Activated CD8-positive, alpha-beta T cell treated with anti-CD3 and anti-CD28 coated beads for 36 hours (primary cell): Measurements from ENCODE around the gene HDAC10. TPM values are rescaled to one million over a fixed set of nuclear protein-coding genes. Genes with fewer than 3 reads are reported as not detected.

ENCODE experiments used
- ATAC-seq: fragments of 200-7000 bp; cut with Tn5 transposase; one replicate; pipeline ENCODE4 v1.10.0; 2021; ENCODE audit warnings: mild to moderate bottlenecking, moderate library complexity
- CTCF ChIA-PET: fragments of 350-600 bp; sonication (Branson Sonifier 250); formaldehyde crosslinking; loops from one replicate; lab custom pipeline; 2021; ENCODE audit warnings: antibody characterized with exemption; lab: Charles Lee
- POLR2A ChIA-PET: fragments of 350-600 bp; sonication (Branson Sonifier 250); formaldehyde crosslinking; loops from one replicate; lab custom pipeline; 2021; ENCODE audit warnings: antibody characterized with exemption; lab: Charles Lee
- DNase-seq: peaks from one replicate; pipeline ENCODE4 v3.0.0-alpha.2; 2020
- H3K27ac Mint-ChIP-seq: one replicate; pipeline ENCODE4 v1.8.0; 2021; ENCODE audit warnings: mild to moderate bottlenecking, mixed read lengths
- H3K27me3 Mint-ChIP-seq: one replicate; pipeline ENCODE4 v1.8.0; 2021; ENCODE audit warnings: mixed read lengths
- H3K36me3 Mint-ChIP-seq: one replicate; pipeline ENCODE4 v1.8.0; 2021; ENCODE audit warnings: low read depth, mixed read lengths
- H3K4me1 Mint-ChIP-seq: one replicate; pipeline ENCODE4 v1.8.0; 2021; ENCODE audit warnings: low read depth, mixed read lengths
- H3K4me3 Mint-ChIP-seq: one replicate; pipeline ENCODE4 v1.8.0; 2021; ENCODE audit warnings: mild to moderate bottlenecking, moderate library complexity, mixed read lengths
- H3K9me3 Mint-ChIP-seq: one replicate; pipeline ENCODE4 v1.8.0; 2021; ENCODE audit warnings: mixed read lengths
- CTCF ChIP-seq: fragments of 200-600 bp; IDR thresholded peaks from one replicate; pipeline ENCODE4 v1.8.0; 2022; ENCODE audit warnings: antibody characterized with exemption, mild to moderate bottlenecking
- intact Hi-C: fragments of 100-400 bp; cut with micrococcal nuclease; formaldehyde crosslinking; loops from one replicate; pipeline ENCODE4 v1.10.0; 2022
- total RNA-seq, 2 experiments: library from RNA; stranded (reverse); gene quantifications; one replicate each; pipeline ENCODE4 v1.2.3, GENCODE V29; 2021

Gene HDAC10
- total RNA-seq, 2 experiments from 2014 or later: 43.0 to 44.3 TPM

GRCh38 chr22:50270666-50271394 lies 19.8 kb upstream of the HDAC10 start:
- no peak for TF ChIP-seq CTCF
- ChIA-PET CTCF (interaction anchor here (2.5 to 6.1 kb wide), 3 partner anchors 19 to 71 kb away, joined by 12 to 44 read pairs (median 16); partner anchors contain the start of genes DENND6B and HDAC10), POLR2A (interaction anchor here (0.7 to 2.8 kb wide), 2 partner anchors 19 to 59 kb away, joined by 4 to 13 read pairs; partner anchors contain the start of gene HDAC10)
- Mint-ChIP-seq H3K4me3 (peak overlapping the region; percentile 66), H3K9me3 (no peaks in the 10 kb centered on the region), H3K27ac (no peak overlapping the region), H3K36me3 (no peaks in the 10 kb centered on the region), H3K27me3 (peaks cover 10% of the 10 kb centered on the region), H3K4me1 (peaks cover 8% of the 10 kb centered on the region)
- intact Hi-C loops: loop anchor here (5.0 kb wide), 1 partner anchor 71 kb away; the partner anchor contains the start of gene PPP6R2
- peak; percentile 80 for DNase-seq
- peak; percentile 56 for ATAC-seq

GRCh38 chr22:50269970-50270665 lies 19.1 kb upstream of the HDAC10 start, which contains the start of gene MAPK11:
Gene MAPK11 (minus strand): TSS chr22:50270380. CDS start chr22:50270292, 88 bp downstream.
- no peak for TF ChIP-seq CTCF
- Mint-ChIP-seq H3K4me1 (peaks cover 8% of the 10 kb centered on the region), H3K36me3 (no peaks in the 10 kb centered on the region), H3K4me3 (peak within 1 kb of the TSS; percentile 66), H3K27me3 (peaks cover 10% of the 10 kb centered on the region), H3K9me3 (no peaks in the 10 kb centered on the region), H3K27ac (no peak within 1 kb of the TSS)
- peak; percentile 76 for DNase-seq
- POLR2A ChIA-PET: no interaction called here
- intact Hi-C loops: loop anchor here (5.0 kb wide), 1 partner anchor 72 kb away; the partner anchor contains the start of gene PPP6R2
- CTCF ChIA-PET: interaction anchor here (1.0 to 6.1 kb wide), 3 partner anchors 18 to 72 kb away, joined by 3 to 44 read pairs (median 22); partner anchors contain the start of genes DENND6B and HDAC10
- ATAC-seq: peak; percentile 67

GRCh38 chr22:50269573-50269969 lies 18.5 kb upstream of the HDAC10 start:
- Mint-ChIP-seq H3K4me3 (peak overlapping the region; percentile 60), H3K9me3 (no peaks in the 10 kb centered on the region), H3K27me3 (peaks cover 10% of the 10 kb centered on the region), H3K36me3 (no peaks in the 10 kb centered on the region), H3K4me1 (peaks cover 8% of the 10 kb centered on the region), H3K27ac (no peak overlapping the region)
- ChIA-PET POLR2A (no interaction called here), CTCF (interaction anchor here (1.0 to 6.1 kb wide), 3 partner anchors 18 to 72 kb away, joined by 3 to 44 read pairs (median 22); partner anchors contain the start of genes DENND6B and HDAC10)
- TF ChIP-seq CTCF: no peak
- intact Hi-C loops: no loop called here
- DNase-seq: no peak
- no peak for ATAC-seq

- no peak for ATAC-seq
- no peak overlapping the region for H3K4me3 Mint-ChIP-seq
- no peak for TF ChIP-seq CTCF
- H3K27me3 Mint-ChIP-seq: peaks cover 10% of the 10 kb centered on the region
- CTCF ChIA-PET: interaction anchor here (1.0 to 6.1 kb wide), 4 partner anchors 17 to 73 kb away, joined by 3 to 44 read pairs (median 13); partner anchors contain the start of genes DENND6B and HDAC10
- no peak for DNase-seq
- peaks cover 8% of the 10 kb centered on the region for H3K4me1 Mint-ChIP-seq
- no peak overlapping the region for H3K27ac Mint-ChIP-seq
- POLR2A ChIA-PET: no interaction called here
- H3K9me3 Mint-ChIP-seq: no peaks in the 10 kb centered on the region
- no peaks in the 10 kb centered on the region for H3K36me3 Mint-ChIP-seq
- intact Hi-C loops: no loop called here
These were observed 17.6 kb upstream of the HDAC10 start for GRCh38 chr22:50268655-50269113.
